ENCODE data around the gene NHLH2.

Gene NHLH2

GRCh38 chr1:115888976-115889375, 48.0 kb upstream of the NHLH2 start:
- ChIA-PET CTCF (no interaction called here), POLR2A (no interaction called here)
- no peak for TF ChIP-seq ZNF600 (tag by site-specific recombination; IDR thresholded peaks at IDR 0.05)
- TF ChIP-seq ZSCAN4 (tag by site-specific recombination; IDR thresholded peaks at IDR 0.05) = no peak
- no peak overlapping the region for H3K27ac ChIP-seq (ENCODE audit: extremely low read depth, low read depth, low read length)
- no peak overlapping the region for H3K4me3 ChIP-seq (ENCODE audit: low read depth, low read length)
- H3K9me3 ChIP-seq (ENCODE audit: control insufficient read depth, insufficient read depth, low read depth, low read length) = no peaks in the 10 kb centered on the region
- no peaks in the 10 kb centered on the region for H3K36me3 ChIP-seq (ENCODE audit: control insufficient read depth in 2 of 2, insufficient read depth in 1 of 2, low read length in 2 of 2)
- no peaks in the 10 kb centered on the region for H3K4me1 ChIP-seq (ENCODE audit: control insufficient read depth, insufficient read depth, low read length)

- no peaks in the 10 kb centered on the region for H3K4me1 ChIP-seq (ENCODE audit: control insufficient read depth, insufficient read depth, low read length)
- H3K4me3 ChIP-seq (ENCODE audit: low read depth, low read length) = no peak overlapping the region
- H3K9me3 ChIP-seq (ENCODE audit: control insufficient read depth, insufficient read depth, low read depth, low read length) = no peaks in the 10 kb centered on the region
- ChIA-PET POLR2A (no interaction called here), CTCF (interaction anchor here (0.5 kb wide), 1 partner anchor 16 kb away, joined by 3 read pairs; no protein-coding TSS in a partner anchor)
- H3K36me3 ChIP-seq (ENCODE audit: control insufficient read depth in 2 of 2, insufficient read depth in 1 of 2, low read length in 2 of 2) = no peaks in the 10 kb centered on the region
- no peak overlapping the region for H3K27ac ChIP-seq (ENCODE audit: extremely low read depth, low read depth, low read length)
- TF ChIP-seq ZNF292 (tag by site-specific recombination; IDR thresholded peaks at IDR 0.05; ENCODE audit: borderline replicate concordance, low read depth) (no peak), ZBTB21 (tag by site-specific recombination; IDR thresholded peaks at IDR 0.05) (no peak), ZNF548 (tag by site-specific recombination; IDR thresholded peaks at IDR 0.05) (no peak), ZNF623 (tag by site-specific recombination; IDR thresholded peaks at IDR 0.05) (no peak), SP7 (tag by site-specific recombination; IDR thresholded peaks at IDR 0.05) (peak; percentile 96)
Measured at GRCh38 chr1:115882913-115883902, 42.3 kb upstream of the NHLH2 start.

- CTCF ChIA-PET = interaction anchor here (0.6 to 1.2 kb wide), 3 partner anchors 16 to 713 kb away, joined by 3 read pairs; no protein-coding TSS in a partner anchor
- TF ChIP-seq ZNF664 (tag by site-specific recombination; IDR thresholded peaks at IDR 0.05) (no peak), ZNF202 (tag by site-specific recombination; IDR thresholded peaks at IDR 0.05; ENCODE audit: borderline replicate concordance) (no peak), HOXD13 (CRISPR knock-in tag; IDR thresholded peaks at IDR 0.05; ENCODE audit: borderline replicate concordance) (no peak), ZNF362 (tag by site-specific recombination; IDR thresholded peaks at IDR 0.05) (no peak), KLF16 (tag by site-specific recombination; IDR thresholded peaks at IDR 0.05) (no peak), ZNF654 (tag by site-specific recombination; IDR thresholded peaks at IDR 0.05; ENCODE audit: low read depth) (no peak)
- Histone ChIP-seq H3K4me1 (ENCODE audit: control insufficient read depth, insufficient read depth, low read length) (no peaks in the 10 kb centered on the region), H3K27ac (ENCODE audit: extremely low read depth, low read depth, low read length) (no peak overlapping the region), H3K4me3 (ENCODE audit: low read depth, low read length) (no peak overlapping the region), H3K9me3 (ENCODE audit: control insufficient read depth, insufficient read depth, low read depth, low read length) (no peaks in the 10 kb centered on the region), H3K36me3 (ENCODE audit: control insufficient read depth in 2 of 2, insufficient read depth in 1 of 2, low read length in 2 of 2) (no peaks in the 10 kb centered on the region)
- POLR2A ChIA-PET = no interaction called here
Measured at GRCh38 chr1:115880981-115881672, 40.2 kb upstream of the NHLH2 start.

- Histone ChIP-seq H3K27ac (ENCODE audit: extremely low read depth, low read depth, low read length) (no peak overlapping the region), H3K9me3 (ENCODE audit: control insufficient read depth, insufficient read depth, low read depth, low read length) (no peaks in the 10 kb centered on the region), H3K4me1 (ENCODE audit: control insufficient read depth, insufficient read depth, low read length) (no peaks in the 10 kb centered on the region), H3K36me3 (ENCODE audit: control insufficient read depth in 2 of 2, insufficient read depth in 1 of 2, low read length in 2 of 2) (no peaks in the 10 kb centered on the region), H3K4me3 (ENCODE audit: low read depth, low read length) (no peak overlapping the region)
- TF ChIP-seq TCF7L2 (IDR thresholded peaks at IDR 0.05; ENCODE audit: borderline replicate concordance, low read depth, low read length) (0 out of 2 replicates have a peak, but pooled peaks have one; percentile 50), ZNF302 (tag by site-specific recombination; IDR thresholded peaks at IDR 0.05; ENCODE audit: low read depth) (no peak), ZNF707 (tag by site-specific recombination; IDR thresholded peaks at IDR 0.05) (no peak), ZNF785 (tag by site-specific recombination; IDR thresholded peaks at IDR 0.05) (no peak), ZNF10 (tag by site-specific recombination; IDR thresholded peaks at IDR 0.05) (no peak), ZNF324 (tag by site-specific recombination; IDR thresholded peaks at IDR 0.05) (no peak)
- CTCF ChIA-PET = interaction anchor here (0.9 to 1.3 kb wide), 5 partner anchors 17 to 271 kb away, joined by 3 to 5 read pairs (median 3); no protein-coding TSS in a partner anchor
- POLR2A ChIA-PET = no interaction called here
Measured at GRCh38 chr1:115879977-115880376, 39.1 kb upstream of the NHLH2 start.

Measured in HEK293 (cell line).